Cardiac muscle cell (in vitro differentiated cells and primary cell): Measurements from ENCODE around the gene STARD13. TPM values are rescaled to one million over a fixed set of nuclear protein-coding genes. Genes with fewer than 3 reads are reported as not detected.
A peak's percentile ranks its signal among the peaks of the same experiment; 100 is the strongest.

ENCODE experiments used
- DNase-seq, 2 donors: peaks; one replicate each; pipeline versions ENCODE4 v3.0.0 to v3.0.0-alpha.2; 2010 to 2017; ENCODE audit warnings: low read depth in 1 of 2, low spot score in 1 of 2
- H3K27ac ChIP-seq: fragments of 200-600 bp; sonication (generic); 2 replicates; pipeline ENCODE4 v1.5.1; 2016
- H3K27me3 ChIP-seq: fragments of 200-600 bp; sonication (generic); 2 replicates; pipeline ENCODE4 v1.6.0; 2016; ENCODE audit warnings: control low read depth
- H3K36me3 ChIP-seq: fragments of 200-600 bp; sonication (generic); 2 replicates; pipeline ENCODE4 v1.5.1; 2016; ENCODE audit warnings: control low read depth
- H3K4me1 ChIP-seq: fragments of 200-600 bp; sonication (generic); 2 replicates; pipeline ENCODE4 v1.8.1; 2017; ENCODE audit warnings: low read depth, mild to moderate bottlenecking, mixed run types
- H3K4me3 ChIP-seq: fragments of 200-600 bp; sonication (generic); 2 replicates; pipeline ENCODE4 v1.5.1; 2016; ENCODE audit warnings: mild to moderate bottlenecking
- H3K9me3 ChIP-seq: fragments of 200-600 bp; sonication (generic); 2 replicates; pipeline ENCODE4 v1.5.1; 2017; ENCODE audit warnings: low read depth, mild to moderate bottlenecking, control low read depth
- polyA plus RNA-seq: library from polyadenylated mRNA; unstranded; fragments of >200 nt; fragmentation: Nextera tagmentation; extraction: Ambion mirVana; gene quantifications from 2 replicates; pipeline ENCODE4 v1.2.1, GENCODE V29; 2016
- total RNA-seq: library from RNA; depleted of rRNA; stranded (reverse); fragments of >200 nt; gene quantifications from 2 replicates; pipeline ENCODE4 v1.2.3, GENCODE V29; 2016
- TF ChIP-seq, protein P1 (sequence below): IDR thresholded peaks from 2 replicates; pipeline ENCODE4 v1.5.1; 2012; ENCODE audit warnings: low read depth, mild to moderate bottlenecking, low read length

STARD13 gene
- total and polyA plus RNA-seq, 2 experiments from 2014 or later: 16.5 to 23.5 TPM

DNA sequence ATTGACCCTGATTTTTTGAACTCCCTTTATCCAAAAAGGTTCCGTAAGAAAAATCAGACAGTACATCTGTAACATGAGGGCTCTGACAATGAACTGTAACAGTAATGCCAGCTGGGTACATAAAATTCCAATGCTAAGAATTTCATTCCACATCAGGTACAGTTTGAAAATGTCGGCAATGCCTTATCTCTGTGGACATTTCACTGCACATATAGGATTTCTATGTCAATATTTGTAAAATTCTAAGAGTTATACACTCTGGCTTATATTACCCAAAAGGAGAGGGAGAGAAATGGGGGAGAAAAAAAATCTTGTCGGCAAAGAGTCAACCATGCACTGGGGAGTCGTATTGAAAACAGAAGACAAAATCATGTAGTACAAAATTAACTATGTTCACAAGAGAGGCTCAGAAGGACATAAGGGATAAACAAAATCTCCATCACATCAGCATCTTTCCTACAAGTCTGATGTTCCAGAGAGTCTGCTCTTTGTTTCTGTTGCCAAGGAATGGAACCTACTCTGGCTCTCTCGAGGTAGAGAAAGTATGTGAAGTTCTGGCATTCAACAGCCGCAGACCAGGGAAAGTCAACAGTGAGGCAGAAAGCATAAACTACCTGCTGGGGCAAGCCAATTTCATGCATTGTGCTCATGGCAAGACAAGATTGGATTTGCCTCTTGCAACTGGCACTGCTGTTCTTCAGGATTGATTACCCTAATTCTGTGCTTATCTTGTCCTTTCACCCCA, 72.4 kb downstream of the STARD13 start:
- Histone ChIP-seq H3K9me3 (no peaks in the 10 kb centered on the region), H3K4me1 (peaks cover 40% of the 10 kb centered on the region), H3K36me3 (no peaks in the 10 kb centered on the region), H3K27ac (no peak overlapping the region), H3K27me3 (no peaks in the 10 kb centered on the region), H3K4me3 (no peak overlapping the region)
- no peak for DNase-seq
- TF ChIP-seq, protein P1, sequence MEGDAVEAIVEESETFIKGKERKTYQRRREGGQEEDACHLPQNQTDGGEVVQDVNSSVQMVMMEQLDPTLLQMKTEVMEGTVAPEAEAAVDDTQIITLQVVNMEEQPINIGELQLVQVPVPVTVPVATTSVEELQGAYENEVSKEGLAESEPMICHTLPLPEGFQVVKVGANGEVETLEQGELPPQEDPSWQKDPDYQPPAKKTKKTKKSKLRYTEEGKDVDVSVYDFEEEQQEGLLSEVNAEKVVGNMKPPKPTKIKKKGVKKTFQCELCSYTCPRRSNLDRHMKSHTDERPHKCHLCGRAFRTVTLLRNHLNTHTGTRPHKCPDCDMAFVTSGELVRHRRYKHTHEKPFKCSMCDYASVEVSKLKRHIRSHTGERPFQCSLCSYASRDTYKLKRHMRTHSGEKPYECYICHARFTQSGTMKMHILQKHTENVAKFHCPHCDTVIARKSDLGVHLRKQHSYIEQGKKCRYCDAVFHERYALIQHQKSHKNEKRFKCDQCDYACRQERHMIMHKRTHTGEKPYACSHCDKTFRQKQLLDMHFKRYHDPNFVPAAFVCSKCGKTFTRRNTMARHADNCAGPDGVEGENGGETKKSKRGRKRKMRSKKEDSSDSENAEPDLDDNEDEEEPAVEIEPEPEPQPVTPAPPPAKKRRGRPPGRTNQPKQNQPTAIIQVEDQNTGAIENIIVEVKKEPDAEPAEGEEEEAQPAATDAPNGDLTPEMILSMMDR: no peak

DNA sequence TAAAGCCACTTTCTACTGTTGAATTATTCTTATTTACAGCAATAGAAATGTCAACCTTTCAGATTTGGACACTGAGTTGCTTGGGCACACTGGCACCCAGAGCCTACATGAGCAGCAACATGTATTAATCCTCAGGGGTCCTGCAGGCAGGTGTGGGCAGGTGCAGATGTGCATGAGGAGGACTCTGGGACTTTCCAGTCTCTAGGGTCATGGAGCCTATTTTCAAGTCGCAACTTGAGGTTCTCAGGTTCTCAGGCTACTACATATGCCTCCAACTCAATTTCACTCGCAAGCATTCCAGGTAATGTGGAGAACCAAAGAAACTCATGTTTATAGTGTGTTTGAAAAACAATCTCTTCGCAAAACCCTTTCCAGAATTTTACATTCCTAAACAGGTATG, 73.2 kb downstream of the STARD13 start:
- Histone ChIP-seq H3K36me3 (no peaks in the 10 kb centered on the region), H3K27ac (no peak overlapping the region), H3K4me1 (peaks cover 34% of the 10 kb centered on the region), H3K27me3 (no peaks in the 10 kb centered on the region), H3K4me3 (no peak overlapping the region), H3K9me3 (no peaks in the 10 kb centered on the region)
- DNase-seq: no peak
- TF ChIP-seq, protein P1: no peak

DNA sequence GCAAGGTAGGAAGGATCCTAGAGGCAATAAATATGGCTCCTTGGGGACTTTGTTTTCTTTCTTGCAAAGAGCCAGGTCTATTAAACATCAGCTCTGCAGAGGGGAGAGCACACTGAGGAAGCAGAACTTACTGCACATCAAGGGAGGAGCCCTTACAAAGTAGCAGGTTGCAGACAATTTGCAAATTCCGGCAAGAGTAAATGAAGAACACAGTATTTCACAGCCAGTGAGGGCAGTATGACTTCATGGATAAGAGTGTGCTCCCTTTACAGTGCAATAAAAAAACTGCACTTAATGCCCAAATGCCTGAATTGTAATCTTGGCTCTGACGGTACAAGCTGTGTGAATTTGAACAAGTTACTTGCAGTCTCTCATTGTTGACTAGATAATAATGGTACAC, 75.5 kb downstream of the STARD13 start:
- Histone ChIP-seq H3K4me3 (no peak overlapping the region), H3K36me3 (no peaks in the 10 kb centered on the region), H3K27ac (no peak overlapping the region), H3K9me3 (no peaks in the 10 kb centered on the region), H3K27me3 (no peaks in the 10 kb centered on the region), H3K4me1 (peaks cover 36% of the 10 kb centered on the region)
- DNase-seq: no peak
- TF ChIP-seq, protein P1: no peak

DNA sequence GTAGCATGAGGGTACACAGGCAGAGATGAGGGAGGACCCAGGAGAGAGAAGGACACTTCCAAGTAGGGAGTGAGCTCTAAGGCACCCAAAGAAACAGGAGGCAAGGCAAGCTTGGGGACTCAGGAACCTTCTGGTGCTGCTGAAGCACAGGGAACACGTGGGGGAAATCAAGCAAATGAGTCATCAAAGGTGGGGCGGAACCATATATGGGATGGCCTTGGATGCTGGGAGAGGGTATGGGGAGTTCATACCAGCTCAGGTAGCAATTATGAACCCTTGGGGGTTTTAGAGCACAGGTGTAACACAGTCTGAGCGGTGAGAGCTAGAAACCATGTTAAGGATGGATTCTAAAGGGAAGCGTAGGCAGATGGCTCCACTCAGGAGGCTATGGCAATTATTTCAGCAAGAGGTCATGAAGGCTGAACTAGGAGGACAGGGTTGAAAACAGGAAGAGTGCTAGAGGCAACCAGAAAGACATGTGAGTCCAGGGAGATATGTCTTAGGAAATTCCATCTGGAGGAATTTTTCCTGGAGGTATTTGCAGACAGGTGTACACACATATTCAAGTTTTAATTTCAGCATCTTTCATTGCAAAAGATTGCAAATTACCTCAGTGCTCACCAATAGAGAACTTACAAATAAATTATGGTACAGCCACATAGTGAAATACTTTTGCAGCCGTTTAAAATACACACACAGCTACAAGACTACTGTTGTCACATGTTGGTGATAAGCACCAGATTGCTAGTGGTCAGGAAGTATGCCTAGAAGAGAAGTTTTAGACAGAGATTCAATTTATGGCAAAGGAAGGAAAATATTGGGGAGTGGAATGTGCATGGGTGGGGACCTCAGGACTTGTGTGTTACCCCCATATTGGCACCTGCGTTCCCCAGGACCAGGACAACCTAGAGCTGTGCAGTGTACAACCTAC, 77.0 kb downstream of the STARD13 start:
- TF ChIP-seq, protein P1: no peak
- Histone ChIP-seq H3K9me3 (no peaks in the 10 kb centered on the region), H3K4me1 (peaks cover 22% of the 10 kb centered on the region), H3K4me3 (no peak overlapping the region), H3K27me3 (no peaks in the 10 kb centered on the region), H3K36me3 (no peaks in the 10 kb centered on the region), H3K27ac (no peak overlapping the region)
- DNase-seq: no peak

DNA sequence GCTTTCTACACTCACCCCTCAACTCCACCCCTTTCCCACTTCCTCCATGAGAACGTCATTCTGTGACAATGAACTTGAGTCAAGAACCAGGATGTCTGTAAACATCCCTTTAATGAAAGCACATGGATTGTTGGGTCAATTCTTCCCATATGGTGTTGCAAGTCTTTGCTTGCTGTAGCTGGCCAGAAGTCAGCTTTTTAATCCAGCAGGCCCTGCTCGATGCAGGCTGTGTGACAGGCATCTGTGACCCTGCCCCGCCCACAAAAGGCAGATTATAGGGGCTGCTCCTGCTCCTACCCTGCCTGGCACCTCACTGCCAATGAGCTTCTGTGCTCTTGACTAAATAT, 78.0 kb downstream of the STARD13 start:
- Histone ChIP-seq H3K9me3 (no peaks in the 10 kb centered on the region), H3K4me3 (no peak overlapping the region), H3K27me3 (no peaks in the 10 kb centered on the region), H3K27ac (peak overlapping the region; percentile 38), H3K36me3 (no peaks in the 10 kb centered on the region), H3K4me1 (peaks cover 17% of the 10 kb centered on the region)
- DNase-seq: peak in 1 of 2 donors; percentile 85
- TF ChIP-seq, protein P1: no peak
